Activated T-helper 1 cell treated with Interleukin-2 at 50 U/mL for 16 hours (primary cell): ENCODE data around the gene DPYSL4.

Experiments used
- DNase-seq: peaks from one replicate; pipeline ENCODE4 v3.0.0-alpha.2; 2020; ENCODE audit warnings: low read depth

DPYSL4 gene

GRCh38 chr10:132186488-132187429 is at the start of gene DPYSL4:
Gene DPYSL4 (plus strand): TSS chr10:132186948. CDS start chr10:132187064, 116 bp downstream.
- DNase-seq: no peak

GRCh38 chr10:132137111-132138072 is 49.4 kb upstream of the DPYSL4 start:
- DNase-seq: no peak

GRCh38 chr10:132138133-132138532 is 48.6 kb upstream of the DPYSL4 start:
- no peak for DNase-seq

- DNase-seq: no peak
These were observed 48.2 kb upstream of the DPYSL4 start for GRCh38 chr10:132138596-132138995.

- no peak for DNase-seq
These were observed 47.2 kb upstream of the DPYSL4 start for GRCh38 chr10:132139526-132139925.

GRCh38 chr10:132140167-132140925 is 46.4 kb upstream of the DPYSL4 start:
- DNase-seq: no peak

- no peak for DNase-seq
These were observed 45.7 kb upstream of the DPYSL4 start for GRCh38 chr10:132141076-132141475.

GRCh38 chr10:132141526-132142395 is 45.0 kb upstream of the DPYSL4 start:
- no peak for DNase-seq

GRCh38 chr10:132142396-132143161 is 44.2 kb upstream of the DPYSL4 start:
- DNase-seq: no peak

GRCh38 chr10:132143162-132143561 is 43.6 kb upstream of the DPYSL4 start:
- DNase-seq: no peak

GRCh38 chr10:132144086-132144485 is 42.7 kb upstream of the DPYSL4 start:
- DNase-seq: no peak

- no peak for DNase-seq
These were observed 41.7 kb upstream of the DPYSL4 start for GRCh38 chr10:132145002-132145401.

- DNase-seq: no peak
These were observed 41.1 kb upstream of the DPYSL4 start for GRCh38 chr10:132145521-132146185.

GRCh38 chr10:132146271-132146671 is 40.5 kb upstream of the DPYSL4 start:
- no peak for DNase-seq

- no peak for DNase-seq
These were observed 39.5 kb upstream of the DPYSL4 start for GRCh38 chr10:132146941-132147915.

- no peak for DNase-seq
These were observed 38.2 kb upstream of the DPYSL4 start for GRCh38 chr10:132148261-132149251.

- no peak for DNase-seq
These were observed 37.5 kb upstream of the DPYSL4 start for GRCh38 chr10:132149271-132149670.
